ENCODE measurements around the gene RNF144A.

DNA sequence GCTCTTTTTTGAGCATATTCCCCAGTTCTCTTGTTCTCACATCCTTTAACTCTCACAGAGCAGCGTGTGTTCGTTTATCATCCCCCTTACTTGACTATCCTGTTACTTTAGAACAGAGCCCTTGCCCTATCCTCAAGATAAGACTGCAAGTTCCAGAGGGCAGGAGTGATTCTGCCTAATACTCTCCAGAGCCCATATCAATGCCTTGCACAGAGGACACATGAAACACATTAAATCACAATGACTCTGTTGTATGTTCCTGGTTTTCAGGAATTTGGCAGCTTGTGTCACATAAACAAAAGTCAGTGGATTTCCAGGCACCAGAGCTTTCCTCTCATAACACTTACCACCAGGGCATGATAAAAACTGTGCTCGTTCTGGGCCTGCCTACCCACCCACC is 156.7 kb downstream of the RNF144A start:
- TF ChIP-seq EZH2 (IDR thresholded peaks at IDR 0.05; ENCODE audit: insufficient read depth, poor library complexity, severe bottlenecking) (no peak), EZH2phosphoT487 (IDR thresholded peaks at IDR 0.05; ENCODE audit: insufficient read depth, low read depth) (no peak)
